Naive thymus-derived CD4-positive, alpha-beta T cell (primary cell): Measurements from ENCODE around the gene SHISAL2A. TPM values are rescaled to one million over a fixed set of nuclear protein-coding genes. Genes with fewer than 3 reads are reported as not detected.

Source experiments
- ATAC-seq: fragments of 150-1000 bp; cut with Tn5 transposase; 2 replicates; pipeline ENCODE4 v1.10.0; 2021; ENCODE audit warnings: mild to moderate bottlenecking, moderate library complexity
- CTCF ChIA-PET: fragments of 350-600 bp; sonication (Branson Sonifier 250); formaldehyde crosslinking; loops from one replicate; lab custom pipeline; 2021; ENCODE audit warnings: antibody characterized with exemption; lab: Charles Lee
- POLR2A ChIA-PET: fragments of 350-600 bp; sonication (Branson Sonifier 250); formaldehyde crosslinking; loops from one replicate; lab custom pipeline; 2021; ENCODE audit warnings: antibody characterized with exemption, inconsistent platforms; lab: Charles Lee
- DNase-seq, 9 donors: peaks; one replicate each; pipeline versions ENCODE4 v3.0.0 to v3.0.0-alpha.2; 2020 to 2022; ENCODE audit warnings: mixed read lengths in 1 of 9
- H3K27ac ChIP-seq: one replicate; pipeline ENCODE4 v1.7.0; 2013; ENCODE audit warnings: mild to moderate bottlenecking, low read depth, low read length, moderate library complexity
- H3K27me3 ChIP-seq, 2 donors: one replicate each; pipeline ENCODE4 v1.7.0; 2013; ENCODE audit warnings: low read length in 2 of 2, mild to moderate bottlenecking in 2 of 2, moderate library complexity in 2 of 2; ENCODE audit not compliant: control insufficient read depth in 2 of 2, insufficient read depth in 2 of 2
- H3K36me3 ChIP-seq, 3 experiments: 1 replicate in 2 of 3; 2 replicates in 1 of 3; pipeline ENCODE4 v1.7.0; 2013; ENCODE audit warnings: low read length in 3 of 3, mild to moderate bottlenecking in 3 of 3, moderate library complexity in 1 of 3; ENCODE audit not compliant: insufficient read depth in 3 of 3, control insufficient read depth in 2 of 3
- H3K4me1 ChIP-seq, 2 donors: one replicate each; pipeline ENCODE4 v1.7.0; 2013; ENCODE audit warnings: low read length in 2 of 2, mild to moderate bottlenecking in 2 of 2, moderate library complexity in 1 of 2; ENCODE audit not compliant: control insufficient read depth in 2 of 2, insufficient read depth in 2 of 2
- H3K4me3 ChIP-seq: 2 replicates; pipeline ENCODE4 v1.7.0; 2013; ENCODE audit warnings: mild to moderate bottlenecking, low read length
- H3K9me3 ChIP-seq, 3 experiments: 1 replicate in 2 of 3; 2 replicates in 1 of 3; pipeline ENCODE4 v1.7.0; 2013; ENCODE audit warnings: low read length in 3 of 3; ENCODE audit not compliant: control insufficient read depth in 2 of 3
- H3K27ac Mint-ChIP-seq, 9 donors: one replicate each; pipeline ENCODE4 v1.8.0; 2020 to 2022; ENCODE audit warnings: mixed read lengths in 9 of 9, mild to moderate bottlenecking in 8 of 9, moderate library complexity in 5 of 9, inconsistent platforms in 2 of 9
- H3K27me3 Mint-ChIP-seq, 5 donors: one replicate each; pipeline ENCODE4 v1.8.0; 2021 to 2022; ENCODE audit warnings: mixed read lengths in 5 of 5, mild to moderate bottlenecking in 1 of 5
- H3K36me3 Mint-ChIP-seq, 5 donors: one replicate each; pipeline ENCODE4 v1.8.0; 2020 to 2022; ENCODE audit warnings: mixed read lengths in 5 of 5, mild to moderate bottlenecking in 3 of 5, inconsistent platforms in 1 of 5
- H3K4me1 Mint-ChIP-seq, 7 donors: one replicate each; pipeline ENCODE4 v1.8.0; 2020 to 2022; ENCODE audit warnings: mixed read lengths in 7 of 7, mild to moderate bottlenecking in 3 of 7, inconsistent platforms in 1 of 7
- H3K4me3 Mint-ChIP-seq, 10 donors: one replicate each; pipeline ENCODE4 v1.8.0; 2020 to 2022; ENCODE audit warnings: mild to moderate bottlenecking in 10 of 10, mixed read lengths in 10 of 10, moderate library complexity in 6 of 10, inconsistent platforms in 2 of 10
- H3K9me3 Mint-ChIP-seq, 11 donors: one replicate each; pipeline ENCODE4 v1.8.0; 2020 to 2022; ENCODE audit warnings: mixed read lengths in 11 of 11, mild to moderate bottlenecking in 4 of 11, inconsistent platforms in 1 of 11, moderate library complexity in 1 of 11
- intact Hi-C, 2 donors: fragments of 100-400 bp; cut with micrococcal nuclease; formaldehyde crosslinking; loops; one replicate each; pipeline ENCODE4 v1.15.1; 2023
- polyA plus RNA-seq, 2 donors: library from polyadenylated mRNA; unstranded; fragments of 300-500 nt; fragmentation: Illumina TruSeq; gene quantifications; one replicate each; pipeline ENCODE4 v1.2.3, GENCODE V29; 2021
- total RNA-seq, 6 experiments: library from RNA in 5 of 6; stranded (reverse) in 5 of 6; gene quantifications; 1 replicate in 5 of 6; 2 replicates in 1 of 6; pipeline ENCODE4 v1.2.3 and lab custom pipeline; 2021 to 2026

Gene SHISAL2A
- total and polyA plus RNA-seq, 7 experiments from 2014 or later, result 6.8 to 87.1 (median 47.6) TPM

GRCh38 chr1:52658795-52659194 lies 25.8 kb downstream of the SHISAL2A start:
- Mint-ChIP-seq H3K36me3 (peaks cover 4 to 62% (median 19%) of the 10 kb centered on the region in 5 donors), H3K4me3 (no peak overlapping the region), H3K9me3 (no peaks in the 10 kb centered on the region), H3K4me1 (peaks cover 0 to 34% (median 21%) of the 10 kb centered on the region in 7 donors), H3K27me3 (no peaks in the 10 kb centered on the region), H3K27ac (peak overlapping the region in 7 of 9 donors; percentile 53 to 90 (median 66))
- no peaks in the 10 kb centered on the region for H3K4me1 ChIP-seq
- no peak for ATAC-seq
- H3K9me3 ChIP-seq, result no peaks in the 10 kb centered on the region
- no peak overlapping the region for H3K27ac ChIP-seq
- intact Hi-C loops, result loop anchor here in 1 of 2 donors (1.0 kb wide), 1 partner anchor 21 kb away; no protein-coding TSS in a partner anchor
- no peaks in the 10 kb centered on the region for H3K27me3 ChIP-seq
- POLR2A ChIA-PET, result interaction anchor here (0.7 to 1.4 kb wide), 3 partner anchors 21 to 27 kb away, joined by 3 to 4 read pairs (median 3); partner anchors contain the start of gene SHISAL2A
- CTCF ChIA-PET, result no interaction called here
- DNase-seq, result no peak
- H3K4me3 ChIP-seq, result no peak overlapping the region
- H3K36me3 ChIP-seq, result peaks cover 0 to 35% (median 0%) of the 10 kb centered on the region in 3 experiments

- no peaks in the 10 kb centered on the region for H3K9me3 Mint-ChIP-seq
- DNase-seq (peak in 1 of 9 donors; percentile 43), ATAC-seq (no peak)
- H3K4me1 ChIP-seq, result no peaks in the 10 kb centered on the region
- peaks cover 0 to 30% (median 18%) of the 10 kb centered on the region in 7 donors for H3K4me1 Mint-ChIP-seq
- no peak overlapping the region for H3K27ac ChIP-seq
- no peak overlapping the region for H3K4me3 ChIP-seq
- no peak overlapping the region for H3K4me3 Mint-ChIP-seq
- POLR2A ChIA-PET, result interaction anchor here (1.4 kb wide), 2 partner anchors 22 to 26 kb away, joined by 3 to 4 read pairs; partner anchors contain the start of gene SHISAL2A
- H3K27ac Mint-ChIP-seq, result peak overlapping the region; percentile 43 to 88 (median 64)
- no peaks in the 10 kb centered on the region for H3K27me3 Mint-ChIP-seq
- H3K27me3 ChIP-seq, result no peaks in the 10 kb centered on the region
- CTCF ChIA-PET, result no interaction called here
- peaks cover 0 to 35% (median 0%) of the 10 kb centered on the region in 3 experiments for H3K36me3 ChIP-seq
- H3K9me3 ChIP-seq, result no peaks in the 10 kb centered on the region
- intact Hi-C loops, result loop anchor here in 1 of 2 donors (1.0 kb wide), 1 partner anchor 22 kb away; no protein-coding TSS in a partner anchor
- peaks cover 3 to 57% (median 15%) of the 10 kb centered on the region in 5 donors for H3K36me3 Mint-ChIP-seq
These were observed 26.4 kb downstream of the SHISAL2A start for GRCh38 chr1:52659356-52659755.

DNA sequence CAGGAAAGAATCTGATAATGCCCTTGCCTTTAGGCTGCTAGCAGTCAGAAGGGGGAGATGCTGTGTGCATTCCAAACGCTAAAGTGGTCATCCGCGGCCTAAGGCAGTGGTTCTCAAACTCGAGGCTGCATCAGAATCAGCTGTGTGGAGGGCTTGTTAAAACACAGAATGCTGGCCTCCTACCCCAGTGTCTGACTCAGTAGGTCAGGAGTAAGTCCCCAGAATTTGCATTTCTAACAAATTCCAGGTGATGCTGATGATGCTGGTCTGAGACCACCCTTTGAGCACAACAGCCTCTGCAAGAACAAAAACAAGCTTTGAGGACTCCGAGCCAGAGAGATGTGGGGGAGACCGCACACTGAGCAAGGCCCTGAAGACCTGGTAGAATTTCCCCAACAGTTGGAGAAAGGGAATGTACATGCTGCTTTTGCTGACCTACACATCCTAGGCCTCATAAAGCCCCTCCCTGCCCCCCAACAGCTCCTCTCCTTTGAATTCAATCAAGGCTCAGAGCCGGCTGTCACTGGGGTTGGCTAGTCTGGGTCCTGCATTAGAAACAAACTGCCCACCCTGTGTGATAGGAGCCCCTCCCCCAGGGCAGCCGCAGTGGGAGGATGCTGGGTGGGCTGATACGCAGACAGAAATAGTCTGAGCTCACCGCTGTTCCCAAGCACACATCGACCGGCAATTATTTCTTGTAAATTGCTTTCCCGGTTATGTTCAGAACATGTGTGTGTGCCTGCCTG lies 27.1 kb downstream of the SHISAL2A start:
- Histone ChIP-seq H3K4me3 (no peak overlapping the region), H3K4me1 (no peaks in the 10 kb centered on the region), H3K27ac (no peak overlapping the region), H3K27me3 (no peaks in the 10 kb centered on the region), H3K36me3 (peaks cover 0 to 35% (median 0%) of the 10 kb centered on the region in 3 experiments), H3K9me3 (no peaks in the 10 kb centered on the region)
- Mint-ChIP-seq H3K27ac (peak overlapping the region; percentile 43 to 88 (median 64)), H3K4me1 (peaks cover 0 to 30% (median 17%) of the 10 kb centered on the region in 7 donors), H3K27me3 (no peaks in the 10 kb centered on the region), H3K4me3 (peak overlapping the region in 1 of 10 donors; percentile 29), H3K36me3 (peaks cover 0 to 54% (median 12%) of the 10 kb centered on the region in 5 donors), H3K9me3 (no peaks in the 10 kb centered on the region)
- ChIA-PET CTCF (no interaction called here), POLR2A (interaction anchor here (0.8 to 1.4 kb wide), 3 partner anchors 22 to 58 kb away, joined by 3 to 4 read pairs (median 3); partner anchors contain the start of genes GPX7 and SHISAL2A)
- ATAC-seq (no peak), DNase-seq (no peak)
- intact Hi-C loops, result loop anchor here in 1 of 2 donors (1.0 kb wide), 1 partner anchor 23 kb away; no protein-coding TSS in a partner anchor

DNA sequence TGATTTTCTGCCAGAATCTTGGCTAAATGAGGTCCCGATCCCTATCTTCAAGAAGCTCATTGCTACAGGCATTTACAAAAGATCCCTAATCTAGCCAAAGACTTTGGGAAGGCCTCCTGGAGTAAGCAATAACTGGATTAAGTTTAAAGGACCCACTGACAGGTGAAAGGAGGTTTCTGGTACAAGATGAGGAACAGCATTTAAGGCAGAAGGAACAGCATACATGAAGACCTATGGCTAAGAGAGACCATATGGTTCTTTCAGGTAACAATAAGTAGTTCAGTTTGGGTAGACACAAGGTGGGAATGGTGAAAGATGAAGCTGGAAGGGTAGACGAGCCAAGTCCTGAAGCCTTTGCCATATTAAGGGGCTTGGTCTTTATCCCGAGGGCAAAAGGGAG lies 27.8 kb downstream of the SHISAL2A start:
- ChIA-PET CTCF (no interaction called here), POLR2A (interaction anchor here (0.8 to 1.1 kb wide), 3 partner anchors 12 to 59 kb away, joined by 3 read pairs; partner anchors contain the start of genes GPX7 and SHISAL2A)
- no peak overlapping the region for H3K4me3 Mint-ChIP-seq
- Histone ChIP-seq H3K27ac (no peak overlapping the region), H3K9me3 (no peaks in the 10 kb centered on the region), H3K4me1 (no peaks in the 10 kb centered on the region), H3K36me3 (peaks cover 0 to 35% (median 0%) of the 10 kb centered on the region in 3 experiments), H3K27me3 (no peaks in the 10 kb centered on the region), H3K4me3 (no peak overlapping the region)
- intact Hi-C loops, result no loop called here
- DNase-seq, result no peak
- no peaks in the 10 kb centered on the region for H3K27me3 Mint-ChIP-seq
- peaks cover 0 to 34% (median 15%) of the 10 kb centered on the region in 7 donors for H3K4me1 Mint-ChIP-seq
- H3K36me3 Mint-ChIP-seq, result peaks cover 0 to 51% (median 7%) of the 10 kb centered on the region in 5 donors
- ATAC-seq, result no peak
- no peaks in the 10 kb centered on the region for H3K9me3 Mint-ChIP-seq
- H3K27ac Mint-ChIP-seq, result peak overlapping the region in 6 of 9 donors; percentile 15 to 80 (median 36)

DNA sequence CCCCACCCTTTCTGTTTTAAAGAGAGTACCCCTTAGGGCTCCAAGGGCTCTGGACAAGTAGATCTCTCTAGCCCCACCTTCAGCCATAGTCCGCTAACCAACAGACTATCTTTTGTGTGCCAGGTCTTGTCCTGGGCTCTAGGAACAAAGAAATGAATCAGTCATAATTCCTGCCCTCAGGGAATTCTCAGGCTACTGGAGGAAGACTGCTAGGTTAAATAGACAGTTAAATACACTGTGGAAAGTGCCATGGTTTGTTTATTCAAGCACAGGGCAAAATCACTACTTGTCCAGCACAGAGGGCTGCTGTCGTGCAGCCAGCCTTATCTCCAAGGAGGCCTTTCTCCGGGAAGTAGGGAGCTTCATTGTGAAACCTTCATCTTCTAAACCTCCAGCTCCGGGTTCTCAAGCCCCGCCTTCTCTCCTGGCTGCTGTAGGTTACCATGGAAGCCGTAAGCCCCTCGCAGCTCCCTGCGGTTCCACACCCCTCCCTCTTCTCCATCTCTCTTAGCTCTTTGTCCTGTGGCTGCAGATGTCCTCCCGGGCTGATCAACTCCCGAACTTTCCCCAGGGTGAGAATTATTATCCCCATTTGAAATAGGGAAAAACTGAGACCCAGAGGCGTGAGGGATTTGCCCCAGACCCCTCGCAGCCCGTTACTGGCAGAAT lies 29.8 kb downstream of the SHISAL2A start:
- peaks cover 0 to 41% (median 7%) of the 10 kb centered on the region in 5 donors for H3K36me3 Mint-ChIP-seq
- H3K27ac Mint-ChIP-seq, result peak overlapping the region in 7 of 9 donors; percentile 38 to 86 (median 76)
- intact Hi-C loops, result no loop called here
- Histone ChIP-seq H3K27ac (no peak overlapping the region), H3K4me1 (no peaks in the 10 kb centered on the region), H3K36me3 (peaks cover 0 to 30% (median 5%) of the 10 kb centered on the region in 3 experiments), H3K9me3 (no peaks in the 10 kb centered on the region), H3K27me3 (no peaks in the 10 kb centered on the region), H3K4me3 (no peak overlapping the region)
- ATAC-seq, result no peak
- no peaks in the 10 kb centered on the region for H3K27me3 Mint-ChIP-seq
- DNase-seq, result no peak
- H3K4me3 Mint-ChIP-seq, result no peak overlapping the region
- ChIA-PET CTCF (no interaction called here), POLR2A (interaction anchor here (0.7 to 1.9 kb wide), 3 partner anchors 16 to 59 kb away, joined by 3 to 5 read pairs (median 3); no protein-coding TSS in a partner anchor)
- H3K4me1 Mint-ChIP-seq, result peaks cover 0 to 33% (median 12%) of the 10 kb centered on the region in 7 donors
- H3K9me3 Mint-ChIP-seq, result no peaks in the 10 kb centered on the region

DNA sequence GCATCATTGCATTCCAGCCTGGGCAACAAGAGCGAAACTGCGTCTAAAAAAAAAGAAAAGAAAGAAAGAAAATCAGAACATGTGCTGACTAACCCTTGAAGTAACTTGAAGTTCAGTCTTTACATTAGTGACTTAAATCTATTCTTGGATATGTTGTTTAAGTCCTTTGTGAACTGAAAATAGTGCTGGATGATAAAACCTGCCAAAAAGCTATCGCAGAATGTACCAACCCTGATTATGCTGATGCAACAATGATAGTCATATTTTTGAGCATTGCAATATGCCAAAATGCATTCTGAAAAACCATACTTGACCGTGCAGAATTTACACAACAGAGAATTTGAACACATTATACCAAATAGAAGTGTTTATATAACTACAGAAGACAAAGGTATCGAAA lies 30.7 kb downstream of the SHISAL2A start:
- Histone ChIP-seq H3K27ac (no peak overlapping the region), H3K36me3 (peaks cover 0 to 35% (median 8%) of the 10 kb centered on the region in 3 experiments), H3K9me3 (no peaks in the 10 kb centered on the region), H3K4me3 (no peak overlapping the region), H3K4me1 (no peaks in the 10 kb centered on the region), H3K27me3 (no peaks in the 10 kb centered on the region)
- POLR2A ChIA-PET, result interaction anchor here (0.7 kb wide), 1 partner anchor 139 kb away, joined by 3 read pairs; no protein-coding TSS in a partner anchor
- Mint-ChIP-seq H3K9me3 (no peaks in the 10 kb centered on the region), H3K27ac (peak overlapping the region in 5 of 9 donors; percentile 46 to 80 (median 76)), H3K27me3 (no peaks in the 10 kb centered on the region), H3K36me3 (peaks cover 0 to 45% (median 8%) of the 10 kb centered on the region in 5 donors), H3K4me1 (peaks cover 0 to 29% (median 12%) of the 10 kb centered on the region in 7 donors), H3K4me3 (no peak overlapping the region)
- DNase-seq (no peak), ATAC-seq (no peak)
- intact Hi-C loops, result no loop called here
- CTCF ChIA-PET, result interaction anchor here (0.7 kb wide), 1 partner anchor 43 kb away, joined by 3 read pairs; no protein-coding TSS in a partner anchor
